PC-9 (cell line): ENCODE data around the gene PSMD6.

ENCODE experiments used
- CTCF ChIP-seq: fragments of 200-600 bp; sonication (generic); conservative IDR thresholded peaks from 2 replicates; pipeline ENCODE4 v1.6.1; 2017; ENCODE audit warnings: mixed run types, antibody characterized with exemption, mild to moderate bottlenecking, moderate library complexity
- EZH2 ChIP-seq: fragments of 200-600 bp; sonication (generic); IDR thresholded peaks from 2 replicates; pipeline ENCODE4 v1.8.0; 2017; ENCODE audit warnings: antibody characterized with exemption, low read depth

GRCh38 chr3:64067506-64068346, 44.4 kb upstream of the PSMD6 start:
- TF ChIP-seq CTCF: no peak
- no peak for TF ChIP-seq EZH2
